Measurements from ENCODE around the gene TRIM2. TPM values are rescaled to one million over a fixed set of nuclear protein-coding genes. Genes with fewer than 3 reads are reported as not detected.
"Not testable (repeated sequence)": the region's sequence is repeated elsewhere in the genome, so short reads cannot be mapped to it uniquely, and the experiment has no call there.

TRIM2 gene
- total and polyA plus RNA-seq, 2 of the 8 experiments (the other 6 are each of a cell fraction or from before 2014, with no cell fraction given) = 34.0 to 59.8 TPM

GRCh38 chr4:153198719-153199118, 5.5 kb upstream of the TRIM2 start (continued):
- TF ChIP-seq SUZ12 (IDR thresholded peaks at IDR 0.05; ENCODE audit: low read length) (no peak), CHD2 (IDR thresholded peaks at IDR 0.05; ENCODE audit: low read length) (no peak), POLR2A (IDR thresholded peaks at IDR 0.05; ENCODE audit: control extremely low read depth in 1 of 2, low read depth in 2 of 2, low read length in 2 of 2) (no peak), EGR1 (IDR thresholded peaks at IDR 0.05; ENCODE audit: borderline replicate concordance, low read depth, low read length) (no peak)

- ChIA-PET CTCF (ENCODE audit: partially characterized antibody) (interaction anchor here (0.6 to 4.8 kb wide), 20 partner anchors 9 to 790 kb away, joined by 3 to 25 read pairs (median 4); no protein-coding TSS in a partner anchor), POLR2A (ENCODE audit: partially characterized antibody) (interaction anchor here (0.6 to 1.8 kb wide), 4 partner anchors 19 to 124 kb away, joined by 3 to 8 read pairs (median 5); no protein-coding TSS in a partner anchor)
- Histone ChIP-seq H3K4me2 (ENCODE audit: insufficient read depth in 1 of 2, low read depth in 2 of 2, low read length in 2 of 2) (peak overlapping the region; percentile 91 to 95), H3K4me1 (replicated peaks in 1 of 4; ENCODE audit: control insufficient read depth in 3 of 4, insufficient read depth in 4 of 4, low read length in 3 of 4) (peaks cover 9 to 30% (median 23%) of the 10 kb centered on the region in 4 experiments), H3K23me2 (ENCODE audit: low read depth, low read length) (peaks cover 11% of the 10 kb centered on the region), H3K4me3 (ENCODE audit: extremely low read depth in 1 of 4, insufficient read depth in 2 of 4, low read depth in 3 of 4, low read length in 4 of 4) (peak overlapping the region in 3 of 4 experiments; percentile 45 to 58 (median 48); a peak in 5 of 8 replicates)
- not testable (repeated sequence) for H3K36me3 ChIP-seq (ENCODE audit: control insufficient read depth in 2 of 4, insufficient read depth in 4 of 4, low read length in 3 of 4); H2BK15ac ChIP-seq (ENCODE audit: low read length); H2BK120ac ChIP-seq (replicated peaks; ENCODE audit: low read depth, low read length); H4K20me1 ChIP-seq (replicated peaks in 1 of 2; ENCODE audit: control insufficient read depth in 1 of 2, insufficient read depth in 2 of 2, low read length in 2 of 2); H3K79me2 ChIP-seq (ENCODE audit: control insufficient read depth in 1 of 2, insufficient read depth in 2 of 2, low read length in 2 of 2); FAIRE-seq; H2BK12ac ChIP-seq (ENCODE audit: low read depth, low read length); H2BK20ac ChIP-seq (ENCODE audit: low read length); H3K14ac ChIP-seq (ENCODE audit: insufficient read length); H3K79me1 ChIP-seq (ENCODE audit: low read depth, low read length); H2BK5ac ChIP-seq (ENCODE audit: low read depth, low read length); H4K5ac ChIP-seq (ENCODE audit: insufficient read length, low read depth, low read length); H3K27ac ChIP-seq (ENCODE audit: low read depth, low read length); H3K9ac ChIP-seq (replicated peaks in 1 of 4; ENCODE audit: extremely low read depth in 1 of 4, low read depth in 3 of 4, low read length in 3 of 4); H4K8ac ChIP-seq (ENCODE audit: extremely low read depth, insufficient read depth, low read length); H3K27me3 ChIP-seq (replicated peaks in 1 of 4; ENCODE audit: control insufficient read depth in 3 of 4, extremely low read depth in 1 of 4, insufficient read depth in 3 of 4, low read length in 3 of 4); H4K91ac ChIP-seq (replicated peaks; ENCODE audit: insufficient read length, low read length); H2AK5ac ChIP-seq (ENCODE audit: low read depth, low read length); H3K9me3 ChIP-seq (ENCODE audit: insufficient read depth in 2 of 2, low read depth in 1 of 2, low read length in 1 of 2); H2AFZ ChIP-seq (ENCODE audit: low read length); H3K56ac ChIP-seq (replicated peaks; ENCODE audit: insufficient read length, low read depth, low read length); H3K23ac ChIP-seq (ENCODE audit: insufficient read length); H3K18ac ChIP-seq (ENCODE audit: extremely low read depth, low read length); DNase-seq (ENCODE audit: low read depth in 1 of 2, low spot score in 2 of 2); H3K4ac ChIP-seq (replicated peaks; ENCODE audit: insufficient read length, low read depth, low read length)
- 76% methylated on average over 5 of the region's 5 CpGs; no CpG with 5 or more reads in 1 of the 2 experiments for WGBS, 2 experiments (ENCODE audit: extremely low coverage in 1 of 2, insufficient coverage in 1 of 2, insufficient read length in 1 of 2, insufficient replicate concordance in 2 of 2, low coverage in 1 of 2, low lambda C conversion rate in 2 of 2, missing lambda C conversion rate in 1 of 2)
These were observed 497 bp upstream of the TRIM2 start for GRCh38 chr4:153203746-153204145.
